Measurements from ENCODE around the gene TRAPPC1. TPM values are rescaled to one million over a fixed set of nuclear protein-coding genes. Genes with fewer than 3 reads are reported as not detected.

The TRAPPC1 gene
- total and polyA plus RNA-seq, 2 donors (not counting 3 experiments of a cell fraction or from before 2014, with no cell fraction given): 146 to 250 TPM

DNA sequence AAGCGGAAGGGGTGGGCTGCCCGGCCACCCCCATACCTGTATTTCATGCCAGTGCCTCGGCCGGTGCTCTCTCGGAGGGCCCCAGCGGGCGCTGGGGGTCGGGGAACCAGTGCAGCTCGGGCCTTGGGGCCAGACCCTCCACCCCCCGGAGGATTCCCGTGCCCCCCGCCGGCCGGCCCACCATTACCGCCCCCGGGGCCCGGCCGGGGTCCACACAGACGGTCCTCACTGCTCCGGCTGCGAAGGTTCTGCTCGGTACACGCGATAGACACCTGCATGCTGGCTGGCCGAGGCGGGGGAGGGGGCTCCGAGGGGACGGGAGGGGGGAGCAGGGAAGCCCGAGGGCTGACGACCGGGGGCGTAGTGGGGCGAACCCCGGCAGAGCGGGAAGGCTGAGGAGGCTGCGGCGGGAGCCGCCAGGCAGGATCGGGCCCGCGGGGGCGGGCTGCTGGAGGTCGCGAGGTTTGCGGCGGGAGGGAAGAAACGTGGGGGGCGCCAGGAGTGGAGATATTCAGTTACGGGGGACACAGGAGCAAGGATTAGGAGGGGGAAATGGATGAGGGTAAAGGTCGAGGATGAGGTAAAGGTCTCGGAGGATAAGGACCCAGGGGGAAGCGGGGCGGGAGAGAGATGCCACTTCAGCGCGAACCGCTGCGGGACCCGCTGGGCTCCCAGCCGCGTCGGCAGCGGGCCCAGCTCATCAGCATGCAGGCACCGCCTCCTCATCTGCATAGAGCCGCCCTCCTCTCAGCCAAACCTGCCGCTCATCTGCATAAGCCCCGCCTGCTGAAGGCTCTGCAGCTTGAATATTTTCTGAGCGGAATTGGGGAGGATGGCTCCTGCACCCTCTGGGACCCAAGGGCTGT is 2.4 kb downstream of the TRAPPC1 start, which contains the start of gene KCNAB3:
Gene KCNAB3, minus strand, starts transcription at position 699 of the 866 bp plus-strand sequence. Its CDS starts 421 bp downstream, at position 278.
- intact Hi-C loops (cut with micrococcal nuclease) (no loop called here), dilution Hi-C loops (cut with MboI; ENCODE audit: extremely low pct_ligation_motif_present, low sequenced_read_pairs) (no loop called here)
- peak within 1 kb of the TSS; percentile 49 for H3K4me2 ChIP-seq (ENCODE audit: insufficient read depth, low read length)
- H3K27ac ChIP-seq (ENCODE audit: insufficient read depth, low read depth, low read length): no peak within 1 kb of the TSS
- POLR2A ChIA-PET: no interaction called here
- H3K4me1 ChIP-seq (ENCODE audit: control insufficient read depth, extremely low read depth, insufficient read depth, low read length): peaks cover 20% of the 10 kb centered on the region
- peak within 1 kb of the TSS in 2 of 3 experiments; percentile 33 to 37 for H3K4me3 ChIP-seq (replicated peaks in 1 of 3; ENCODE audit: insufficient read depth in 1 of 3, low read depth in 1 of 3, low read length in 3 of 3)
- H3K9ac ChIP-seq (replicated peaks; ENCODE audit: extremely low read depth, insufficient read depth, low read length): peak within 1 kb of the TSS; percentile 38
- no TSS peak for BruUV-seq (replicated peaks)
- H2AFZ ChIP-seq (ENCODE audit: low read depth, low read length): peak within 1 kb of the TSS; percentile 87
- H3K27me3 ChIP-seq (ENCODE audit: control insufficient read depth in 2 of 2, insufficient read depth in 2 of 2, low read length in 2 of 2): no peaks in the 10 kb centered on the region
- no peaks in the 10 kb centered on the region for H3K9me3 ChIP-seq (replicated peaks; ENCODE audit: control insufficient read depth, insufficient read depth, low read length)
- CTCF ChIA-PET: interaction anchor here (0.8 to 1.1 kb wide), 3 partner anchors 16 to 61 kb away, joined by 3 to 8 read pairs (median 3); no protein-coding TSS in a partner anchor
- TF ChIP-seq POLR2AphosphoS5 (IDR thresholded peaks at IDR 0.05; ENCODE audit: insufficient read depth, low read depth, low read length) (peak; percentile 31), JUN (IDR thresholded peaks at IDR 0.05; ENCODE audit: borderline replicate concordance, insufficient read depth, insufficient read length, low read depth) (no peak)
- FAIRE-seq (peak; percentile 84), DNase-seq (ENCODE audit: low read depth, low spot score) (peak; percentile 67)
- no peaks in the 10 kb centered on the region for H3K9me1 ChIP-seq (replicated peaks; ENCODE audit: control insufficient read depth, extremely low read depth, insufficient read depth, low read length)
- H3K79me2 ChIP-seq (ENCODE audit: control insufficient read depth, insufficient read depth, low read length): peaks cover 27% of the 10 kb centered on the region
- H4K20me1 ChIP-seq (replicated peaks; ENCODE audit: control insufficient read depth, extremely low read depth, insufficient read depth, low read length): no peaks in the 10 kb centered on the region
- H3K36me3 ChIP-seq (ENCODE audit: control insufficient read depth in 2 of 2, extremely low read depth in 1 of 2, insufficient read depth in 2 of 2, low read length in 2 of 2): no peaks in the 10 kb centered on the region

DNA sequence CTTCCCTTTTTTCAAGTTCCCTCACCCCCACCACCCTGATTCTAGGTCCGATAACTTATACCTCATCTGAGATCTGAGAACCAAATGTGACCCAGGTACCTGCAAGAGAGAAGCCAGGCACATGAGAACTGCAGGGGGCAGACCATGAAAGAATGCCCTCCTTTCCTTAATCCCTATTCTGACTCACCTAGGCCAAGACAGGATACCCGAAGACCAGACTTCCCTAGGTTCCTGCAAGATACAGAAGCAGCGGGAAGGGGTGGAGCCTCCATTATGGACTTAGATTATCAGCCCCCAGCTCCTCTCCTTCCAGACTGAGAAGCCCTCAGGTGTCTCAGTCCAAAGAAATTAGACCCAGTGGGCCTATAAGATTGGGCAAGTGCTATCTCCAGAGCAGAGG is 4.2 kb downstream of the TRAPPC1 start:
- Histone ChIP-seq H3K9me1 (replicated peaks; ENCODE audit: control insufficient read depth, extremely low read depth, insufficient read depth, low read length) (no peaks in the 10 kb centered on the region), H3K9ac (replicated peaks; ENCODE audit: extremely low read depth, insufficient read depth, low read length) (no peak overlapping the region), H3K36me3 (ENCODE audit: control insufficient read depth in 2 of 2, extremely low read depth in 1 of 2, insufficient read depth in 2 of 2, low read length in 2 of 2) (no peaks in the 10 kb centered on the region), H3K4me1 (ENCODE audit: control insufficient read depth, extremely low read depth, insufficient read depth, low read length) (peaks cover 10% of the 10 kb centered on the region), H3K9me3 (replicated peaks; ENCODE audit: control insufficient read depth, insufficient read depth, low read length) (no peaks in the 10 kb centered on the region), H3K27ac (ENCODE audit: insufficient read depth, low read depth, low read length) (no peak overlapping the region), H3K79me2 (ENCODE audit: control insufficient read depth, insufficient read depth, low read length) (peaks cover 9% of the 10 kb centered on the region), H3K4me3 (replicated peaks in 1 of 3; ENCODE audit: insufficient read depth in 1 of 3, low read depth in 1 of 3, low read length in 3 of 3) (no peak overlapping the region), H2AFZ (ENCODE audit: low read depth, low read length) (no peak overlapping the region), H4K20me1 (replicated peaks; ENCODE audit: control insufficient read depth, extremely low read depth, insufficient read depth, low read length) (no peaks in the 10 kb centered on the region), H3K27me3 (ENCODE audit: control insufficient read depth in 2 of 2, insufficient read depth in 2 of 2, low read length in 2 of 2) (no peaks in the 10 kb centered on the region), H3K4me2 (ENCODE audit: insufficient read depth, low read length) (no peak overlapping the region)
- TF ChIP-seq POLR2AphosphoS5 (IDR thresholded peaks at IDR 0.05; ENCODE audit: insufficient read depth, low read depth, low read length): no peak
- TF ChIP-seq, protein P1, sequence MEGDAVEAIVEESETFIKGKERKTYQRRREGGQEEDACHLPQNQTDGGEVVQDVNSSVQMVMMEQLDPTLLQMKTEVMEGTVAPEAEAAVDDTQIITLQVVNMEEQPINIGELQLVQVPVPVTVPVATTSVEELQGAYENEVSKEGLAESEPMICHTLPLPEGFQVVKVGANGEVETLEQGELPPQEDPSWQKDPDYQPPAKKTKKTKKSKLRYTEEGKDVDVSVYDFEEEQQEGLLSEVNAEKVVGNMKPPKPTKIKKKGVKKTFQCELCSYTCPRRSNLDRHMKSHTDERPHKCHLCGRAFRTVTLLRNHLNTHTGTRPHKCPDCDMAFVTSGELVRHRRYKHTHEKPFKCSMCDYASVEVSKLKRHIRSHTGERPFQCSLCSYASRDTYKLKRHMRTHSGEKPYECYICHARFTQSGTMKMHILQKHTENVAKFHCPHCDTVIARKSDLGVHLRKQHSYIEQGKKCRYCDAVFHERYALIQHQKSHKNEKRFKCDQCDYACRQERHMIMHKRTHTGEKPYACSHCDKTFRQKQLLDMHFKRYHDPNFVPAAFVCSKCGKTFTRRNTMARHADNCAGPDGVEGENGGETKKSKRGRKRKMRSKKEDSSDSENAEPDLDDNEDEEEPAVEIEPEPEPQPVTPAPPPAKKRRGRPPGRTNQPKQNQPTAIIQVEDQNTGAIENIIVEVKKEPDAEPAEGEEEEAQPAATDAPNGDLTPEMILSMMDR (IDR thresholded peaks at IDR 0.05; ENCODE audit: extremely low read depth in 1 of 2, insufficient read depth in 1 of 2, low read depth in 1 of 2, low read length in 2 of 2): no peak
- intact Hi-C loops (cut with micrococcal nuclease) (no loop called here), dilution Hi-C loops (cut with MboI; ENCODE audit: extremely low pct_ligation_motif_present, low sequenced_read_pairs) (no loop called here)
- ChIA-PET CTCF (interaction anchor here (0.8 to 2.1 kb wide), 3 partner anchors 12 to 66 kb away, joined by 3 to 8 read pairs (median 4); no protein-coding TSS in a partner anchor), POLR2A (no interaction called here)
- no peak for FAIRE-seq
- no peak for DNase-seq (ENCODE audit: low read depth, low spot score)
- no TSS peak for BruUV-seq (replicated peaks)

Data from endothelial cell of umbilical vein (primary cell).